ENCODE measurements around the gene OAS2.

The OAS2 gene

GRCh38 chr12:112977139-112977538 lies 1.2 kb upstream of the OAS2 start:
- in situ Hi-C loops (cut with MboI; ENCODE audit: low sequenced_read_pairs, unreplicated experiment): no loop called here

DNA sequence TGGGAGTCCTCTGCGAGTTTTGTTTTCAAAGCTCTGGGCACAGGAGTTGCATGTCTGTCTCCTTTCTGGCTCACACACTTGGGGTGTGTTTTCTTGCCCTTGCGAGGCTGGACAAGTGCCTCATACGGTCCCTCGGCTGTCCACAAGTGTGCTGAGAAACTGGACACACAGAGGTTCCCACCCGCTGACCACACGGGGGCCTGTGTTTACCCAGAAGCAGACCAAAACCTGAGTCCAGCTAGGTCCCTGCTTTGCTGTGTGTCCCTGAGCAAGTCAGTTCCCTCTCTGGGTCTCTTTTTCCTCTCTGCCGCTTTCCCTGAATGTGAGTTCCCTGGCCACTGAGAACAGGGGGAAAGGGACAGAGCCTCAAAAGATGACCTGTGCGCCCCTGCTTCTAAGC lies 678 bp upstream of the OAS2 start:
- peak; percentile 17 for DNase-seq (ENCODE audit: low spot score)
- in situ Hi-C loops (cut with MboI; ENCODE audit: low sequenced_read_pairs, unreplicated experiment): no loop called here
- no peak for TF ChIP-seq CTCF (IDR thresholded peaks at IDR 0.05; ENCODE audit: borderline replicate concordance, control extremely low read depth, extremely low read depth, insufficient read depth, missing control alignments)

More at GRCh38 chr12:112977139-112977538, 1.2 kb upstream of the OAS2 start:
- DNase-seq (ENCODE audit: low spot score): no peak
- TF ChIP-seq CTCF (IDR thresholded peaks at IDR 0.05; ENCODE audit: borderline replicate concordance, control extremely low read depth, extremely low read depth, insufficient read depth, missing control alignments): no peak

DNA sequence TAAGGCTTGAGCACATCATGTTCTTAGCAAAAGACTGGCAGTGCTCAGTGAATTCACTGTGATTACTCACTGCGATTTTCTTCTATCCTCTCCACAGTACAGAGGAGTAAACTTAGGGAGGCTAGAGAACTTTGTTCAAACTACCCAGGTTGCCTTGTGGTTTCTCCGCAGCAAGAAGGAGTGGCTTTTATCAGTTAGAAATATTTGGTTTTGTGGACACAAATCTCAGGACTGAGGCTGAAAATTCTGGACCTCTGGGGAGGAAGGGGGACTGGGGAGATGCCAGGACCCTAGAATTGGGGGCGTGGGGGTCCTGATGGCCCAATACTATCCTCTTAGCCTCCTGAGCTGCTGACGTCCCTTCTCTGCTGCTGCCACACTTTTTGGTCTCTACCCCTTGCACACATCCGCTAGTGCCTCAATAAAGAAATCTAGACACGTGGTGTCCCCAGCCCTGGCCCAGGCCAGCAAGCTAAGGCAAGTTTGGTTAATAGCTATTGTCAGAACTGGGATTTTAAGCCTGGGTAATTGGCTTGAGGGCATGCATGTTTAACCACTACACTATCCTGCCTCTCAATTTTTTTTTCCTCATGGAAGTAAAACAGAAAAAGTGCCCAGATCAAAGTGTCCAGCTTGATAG lies 842 bp downstream of the OAS2 start:
- no peak for TF ChIP-seq CTCF (IDR thresholded peaks at IDR 0.05; ENCODE audit: borderline replicate concordance, control extremely low read depth, extremely low read depth, insufficient read depth, missing control alignments)
- peak; percentile 38 for DNase-seq (ENCODE audit: low spot score)
- in situ Hi-C loops (cut with MboI; ENCODE audit: low sequenced_read_pairs, unreplicated experiment): no loop called here

- no peak for DNase-seq (ENCODE audit: low spot score)
- in situ Hi-C loops (cut with MboI; ENCODE audit: low sequenced_read_pairs, unreplicated experiment): no loop called here
- no peak for TF ChIP-seq CTCF (IDR thresholded peaks at IDR 0.05; ENCODE audit: borderline replicate concordance, control extremely low read depth, extremely low read depth, insufficient read depth, missing control alignments)
These were observed 2.3 kb downstream of the OAS2 start for GRCh38 chr12:112980491-112981158.

GRCh38 chr12:112985642-112986290 lies 7.4 kb downstream of the OAS2 start:
- no peak for DNase-seq (ENCODE audit: low spot score)
- in situ Hi-C loops (cut with MboI; ENCODE audit: low sequenced_read_pairs, unreplicated experiment): no loop called here
- no peak for TF ChIP-seq CTCF (IDR thresholded peaks at IDR 0.05; ENCODE audit: borderline replicate concordance, control extremely low read depth, extremely low read depth, insufficient read depth, missing control alignments)

- no peak for TF ChIP-seq CTCF (IDR thresholded peaks at IDR 0.05; ENCODE audit: borderline replicate concordance, control extremely low read depth, extremely low read depth, insufficient read depth, missing control alignments)
- no peak for DNase-seq (ENCODE audit: low spot score)
- in situ Hi-C loops (cut with MboI; ENCODE audit: low sequenced_read_pairs, unreplicated experiment): no loop called here
These were observed 8.0 kb downstream of the OAS2 start for GRCh38 chr12:112986291-112986800.

Data from GM13976 (cell line).